ENCODE measurements around the gene BRI3BP. TPM values are rescaled to one million over a fixed set of nuclear protein-coding genes. Genes with fewer than 3 reads are reported as not detected.
"Not testable (repeated sequence)": the region's sequence is repeated elsewhere in the genome, so short reads cannot be mapped to it uniquely, and the experiment has no call there.

Gene BRI3BP
- polyA plus RNA-seq, 3 donors, result 4.4 to 6.9 (median 5.0) TPM

GRCh38 chr12:125072496-125072895 is 79.1 kb downstream of the BRI3BP start:
- peaks cover 23 to 33% of the 10 kb centered on the region in 2 donors for H3K36me3 Mint-ChIP-seq
- H3K79me2 ChIP-seq (ENCODE audit: insufficient read depth, low read length), result no peaks in the 10 kb centered on the region
- H3K9ac ChIP-seq (ENCODE audit: insufficient read depth, low read length, poor library complexity, severe bottlenecking), result no peak overlapping the region
- H3K27me3 Mint-ChIP-seq (ENCODE audit: low read depth in 3 of 3), result no peaks in the 10 kb centered on the region
- no peak for DNase-seq
- no peak for TF ChIP-seq CTCF (IDR thresholded peaks at IDR 0.05)
- no peaks in the 10 kb centered on the region for H3K4me1 Mint-ChIP-seq
- H3K4me3 ChIP-seq (replicated peaks in 1 of 3; ENCODE audit: low read depth in 2 of 3, low read length in 3 of 3), result no peak overlapping the region
- no peak overlapping the region for H3K27ac ChIP-seq (ENCODE audit: low read depth in 1 of 2, low read length in 2 of 2)
- no peaks in the 10 kb centered on the region for H4K20me1 ChIP-seq (ENCODE audit: insufficient read depth, low read length)
- H3K4me1 ChIP-seq (ENCODE audit: control insufficient read depth in 1 of 2, insufficient read depth in 2 of 2, low read length in 2 of 2), result no peaks in the 10 kb centered on the region
- no peak overlapping the region for H2AFZ ChIP-seq (ENCODE audit: insufficient read depth, low read depth, low read length, poor library complexity, severe bottlenecking)
- H3K9me3 Mint-ChIP-seq, result no peaks in the 10 kb centered on the region
- WGBS (ENCODE audit: insufficient coverage), result no CpG with 5 or more reads among the region's 2 CpGs
- no peaks in the 10 kb centered on the region for H3K27me3 ChIP-seq (ENCODE audit: control insufficient read depth in 2 of 2, insufficient read depth in 2 of 2, low read length in 2 of 2)
- no peak overlapping the region for H3K4me3 Mint-ChIP-seq
- H3K4me2 ChIP-seq (replicated peaks; ENCODE audit: extremely low read depth, low read length, poor library complexity, severe bottlenecking), result no peak overlapping the region
- intact Hi-C loops (cut with micrococcal nuclease), result loop anchor here in 1 of 2 donors (2.0 kb wide), 1 partner anchor 48 kb away; no protein-coding TSS in a partner anchor
- no peak overlapping the region for H3K27ac Mint-ChIP-seq
- H3K36me3 ChIP-seq (replicated peaks in 1 of 2; ENCODE audit: control insufficient read depth in 1 of 2, insufficient read depth in 2 of 2, low read length in 2 of 2), result peaks cover 3 to 9% of the 10 kb centered on the region in 2 donors
- no peaks in the 10 kb centered on the region for H3K9me3 ChIP-seq (replicated peaks in 1 of 2; ENCODE audit: control insufficient read depth in 1 of 2, insufficient read depth in 1 of 2, low read length in 2 of 2)

GRCh38 chr12:125074294-125074693 is 80.8 kb downstream of the BRI3BP start:
- intact Hi-C loops (cut with micrococcal nuclease); H3K4me1 Mint-ChIP-seq; DNase-seq; H3K27me3 ChIP-seq (ENCODE audit: control insufficient read depth in 2 of 2, insufficient read depth in 2 of 2, low read length in 2 of 2); H3K9ac ChIP-seq (ENCODE audit: insufficient read depth, low read length, poor library complexity, severe bottlenecking); H3K9me3 ChIP-seq (replicated peaks in 1 of 2; ENCODE audit: control insufficient read depth in 1 of 2, insufficient read depth in 1 of 2, low read length in 2 of 2); H3K79me2 ChIP-seq (ENCODE audit: insufficient read depth, low read length); H3K4me2 ChIP-seq (replicated peaks; ENCODE audit: extremely low read depth, low read length, poor library complexity, severe bottlenecking); H3K4me3 Mint-ChIP-seq; H2AFZ ChIP-seq (ENCODE audit: insufficient read depth, low read depth, low read length, poor library complexity, severe bottlenecking); H3K4me1 ChIP-seq (ENCODE audit: control insufficient read depth in 1 of 2, insufficient read depth in 2 of 2, low read length in 2 of 2); H3K9me3 Mint-ChIP-seq; H3K4me3 ChIP-seq (replicated peaks in 1 of 3; ENCODE audit: low read depth in 2 of 3, low read length in 3 of 3); H3K27me3 Mint-ChIP-seq (ENCODE audit: low read depth in 3 of 3); H3K27ac Mint-ChIP-seq; H3K27ac ChIP-seq (ENCODE audit: low read depth in 1 of 2, low read length in 2 of 2); H4K20me1 ChIP-seq (ENCODE audit: insufficient read depth, low read length): not testable (repeated sequence)
- peaks cover 3 to 17% of the 10 kb centered on the region in 2 donors for H3K36me3 ChIP-seq (replicated peaks in 1 of 2; ENCODE audit: control insufficient read depth in 1 of 2, insufficient read depth in 2 of 2, low read length in 2 of 2)
- 80% methylated on average over 1 of the region's 2 CpGs for WGBS (ENCODE audit: insufficient coverage)
- H3K36me3 Mint-ChIP-seq, result peaks cover 36 to 45% of the 10 kb centered on the region in 2 donors
